ENCODE data around the gene ATP1A2. TPM values are rescaled to one million over a fixed set of nuclear protein-coding genes. Genes with fewer than 3 reads are reported as not detected.

ATP1A2 gene
- total RNA-seq, 1 experiment from 2014 or later: 0.15 TPM

DNA sequence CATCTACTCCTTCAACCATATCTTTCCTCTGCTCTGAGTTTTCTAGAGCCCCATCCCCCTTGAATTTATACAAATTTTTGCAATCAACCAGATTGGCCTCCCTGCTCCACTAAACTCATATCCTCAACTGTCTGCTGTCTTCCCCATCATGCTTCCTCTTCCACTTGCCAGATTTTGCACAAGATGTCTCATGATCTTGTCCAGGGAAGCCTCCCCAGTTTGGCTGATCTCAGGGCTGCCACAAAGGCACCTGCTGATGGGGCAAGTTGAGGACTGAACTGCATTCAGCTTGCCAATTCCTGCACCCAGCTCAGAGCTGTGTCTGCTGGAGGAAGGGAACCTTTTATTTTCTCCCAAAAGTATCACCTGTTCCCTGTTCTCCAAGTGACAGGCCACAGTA lies 38.1 kb upstream of the ATP1A2 start:
- DNase-seq (ENCODE audit: low read depth, low spot score) (no peak), ATAC-seq (no peak)
- Histone ChIP-seq H3K36me3 (ENCODE audit: control insufficient read depth, insufficient read depth, low read length) (no peaks in the 10 kb centered on the region), H3K4me1 (ENCODE audit: control insufficient read depth, insufficient read depth, low read length) (no peaks in the 10 kb centered on the region), H3K27me3 (ENCODE audit: control insufficient read depth, insufficient read depth, low read length) (peaks cover 24% of the 10 kb centered on the region), H3K9me3 (ENCODE audit: control insufficient read depth, insufficient read depth, low read depth, low read length) (no peaks in the 10 kb centered on the region), H3K4me3 (ENCODE audit: low read depth in 2 of 2, low read length in 2 of 2) (no peak overlapping the region), H3K27ac (ENCODE audit: low read length) (no peak overlapping the region)
- no TSS peak for BruUV-seq (replicated peaks)
- in situ Hi-C loops (cut with HindIII; ENCODE audit: low pct_unique_long_range_greater_than_20kb, low sequenced_read_pairs): no loop called here
- CTCF ChIA-PET: interaction anchor here (0.6 to 1.6 kb wide), 7 partner anchors 10 to 314 kb away, joined by 4 to 6 read pairs (median 4); partner anchors contain the start of gene ATP1A2
- POLR2A ChIA-PET: no interaction called here
- intact Hi-C loops (cut with micrococcal nuclease; ENCODE audit: unreplicated experiment): no loop called here
- TF ChIP-seq POLR2AphosphoS5 (IDR thresholded peaks at IDR 0.05; ENCODE audit: low read depth, low read length) (no peak), TCF7L2 (IDR thresholded peaks at IDR 0.05; ENCODE audit: low read depth, low read length) (no peak), REST (IDR thresholded peaks at IDR 0.05; ENCODE audit: insufficient read depth in 1 of 2, low read depth in 2 of 2, low read length in 1 of 2) (no peak), SIN3A (IDR thresholded peaks at IDR 0.05; ENCODE audit: borderline replicate concordance, insufficient read depth, low read depth, low read length) (no peak)
- TF ChIP-seq, protein P1, sequence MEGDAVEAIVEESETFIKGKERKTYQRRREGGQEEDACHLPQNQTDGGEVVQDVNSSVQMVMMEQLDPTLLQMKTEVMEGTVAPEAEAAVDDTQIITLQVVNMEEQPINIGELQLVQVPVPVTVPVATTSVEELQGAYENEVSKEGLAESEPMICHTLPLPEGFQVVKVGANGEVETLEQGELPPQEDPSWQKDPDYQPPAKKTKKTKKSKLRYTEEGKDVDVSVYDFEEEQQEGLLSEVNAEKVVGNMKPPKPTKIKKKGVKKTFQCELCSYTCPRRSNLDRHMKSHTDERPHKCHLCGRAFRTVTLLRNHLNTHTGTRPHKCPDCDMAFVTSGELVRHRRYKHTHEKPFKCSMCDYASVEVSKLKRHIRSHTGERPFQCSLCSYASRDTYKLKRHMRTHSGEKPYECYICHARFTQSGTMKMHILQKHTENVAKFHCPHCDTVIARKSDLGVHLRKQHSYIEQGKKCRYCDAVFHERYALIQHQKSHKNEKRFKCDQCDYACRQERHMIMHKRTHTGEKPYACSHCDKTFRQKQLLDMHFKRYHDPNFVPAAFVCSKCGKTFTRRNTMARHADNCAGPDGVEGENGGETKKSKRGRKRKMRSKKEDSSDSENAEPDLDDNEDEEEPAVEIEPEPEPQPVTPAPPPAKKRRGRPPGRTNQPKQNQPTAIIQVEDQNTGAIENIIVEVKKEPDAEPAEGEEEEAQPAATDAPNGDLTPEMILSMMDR (IDR thresholded peaks at IDR 0.05): no peak

DNA sequence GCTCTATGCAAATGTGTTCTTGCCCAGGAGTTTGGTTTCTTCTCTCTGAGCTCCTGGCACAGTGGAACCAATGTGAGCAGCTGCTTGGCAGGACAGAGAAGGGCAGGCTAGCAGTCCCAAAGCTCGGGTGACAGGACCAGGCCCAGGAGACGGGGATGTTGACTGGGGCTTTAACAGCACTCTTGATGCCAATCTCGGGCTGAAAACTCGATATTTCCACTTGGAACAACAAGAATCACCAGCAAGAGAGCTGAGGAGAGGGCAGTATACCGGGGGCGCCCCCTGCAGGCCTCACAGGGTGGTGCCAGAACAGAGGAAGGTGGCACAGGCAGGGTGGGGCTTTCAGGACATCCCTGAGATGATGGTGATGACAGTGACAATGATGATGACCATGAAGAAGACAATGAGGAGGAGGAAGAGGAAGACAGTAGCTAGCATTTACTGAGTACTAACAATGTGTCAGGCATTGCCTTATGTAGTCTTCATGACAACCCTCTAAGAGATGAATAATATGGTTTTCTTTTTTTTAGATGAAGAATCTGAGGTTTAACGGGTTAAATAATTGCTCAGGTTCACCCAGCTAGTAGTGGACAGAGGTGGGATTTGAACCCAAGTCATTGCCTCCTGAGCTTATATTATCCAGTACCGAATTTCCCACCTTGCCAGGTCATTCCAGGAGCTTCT lies 36.9 kb upstream of the ATP1A2 start:
- no peak overlapping the region for H3K4me3 ChIP-seq (ENCODE audit: low read depth in 2 of 2, low read length in 2 of 2)
- no peak for TF ChIP-seq TCF7L2 (IDR thresholded peaks at IDR 0.05; ENCODE audit: low read depth, low read length)
- TF ChIP-seq, protein P1 (IDR thresholded peaks at IDR 0.05): peak; percentile 92
- H3K4me1 ChIP-seq (ENCODE audit: control insufficient read depth, insufficient read depth, low read length): no peaks in the 10 kb centered on the region
- ATAC-seq (peak; percentile 81; the same call in 1 of the 2 replicates), DNase-seq (ENCODE audit: low read depth, low spot score) (no peak)
- no peaks in the 10 kb centered on the region for H3K9me3 ChIP-seq (ENCODE audit: control insufficient read depth, insufficient read depth, low read depth, low read length)
- in situ Hi-C loops (cut with HindIII; ENCODE audit: low pct_unique_long_range_greater_than_20kb, low sequenced_read_pairs) (no loop called here), intact Hi-C loops (cut with micrococcal nuclease; ENCODE audit: unreplicated experiment) (no loop called here)
- H3K36me3 ChIP-seq (ENCODE audit: control insufficient read depth, insufficient read depth, low read length): no peaks in the 10 kb centered on the region
- H3K27ac ChIP-seq (ENCODE audit: low read length): no peak overlapping the region
- CTCF ChIA-PET: interaction anchor here (0.6 to 2.4 kb wide), 5 partner anchors 8 to 73 kb away, joined by 4 to 11 read pairs (median 8); no protein-coding TSS in a partner anchor
- no TSS peak for BruUV-seq (replicated peaks)
- POLR2A ChIA-PET: no interaction called here
- H3K27me3 ChIP-seq (ENCODE audit: control insufficient read depth, insufficient read depth, low read length): peaks cover 28% of the 10 kb centered on the region

All from Panc1 (cell line).